GM12891 (cell line): Measurements from ENCODE around the gene VWA5A.

Source experiments
- POLR2A ChIP-seq: IDR thresholded peaks from 2 replicates; pipeline ENCODE4 v1.6.1; 2011; ENCODE audit warnings: low read depth, low read length, control low read depth
- POLR2AphosphoS5 ChIP-seq: IDR thresholded peaks from 2 replicates; pipeline ENCODE4 v1.6.1; 2011; ENCODE audit warnings: low read depth, low read length, control low read depth
- POU2F2 ChIP-seq: IDR thresholded peaks from 2 replicates; pipeline ENCODE4 v1.6.1; 2011; ENCODE audit warnings: low read depth, mild to moderate bottlenecking, control low read depth, low read length, moderate library complexity
- TAF1 ChIP-seq: IDR thresholded peaks from 2 replicates; pipeline ENCODE4 v1.6.1; 2011; ENCODE audit warnings: low read depth, low read length, control low read depth

DNA sequence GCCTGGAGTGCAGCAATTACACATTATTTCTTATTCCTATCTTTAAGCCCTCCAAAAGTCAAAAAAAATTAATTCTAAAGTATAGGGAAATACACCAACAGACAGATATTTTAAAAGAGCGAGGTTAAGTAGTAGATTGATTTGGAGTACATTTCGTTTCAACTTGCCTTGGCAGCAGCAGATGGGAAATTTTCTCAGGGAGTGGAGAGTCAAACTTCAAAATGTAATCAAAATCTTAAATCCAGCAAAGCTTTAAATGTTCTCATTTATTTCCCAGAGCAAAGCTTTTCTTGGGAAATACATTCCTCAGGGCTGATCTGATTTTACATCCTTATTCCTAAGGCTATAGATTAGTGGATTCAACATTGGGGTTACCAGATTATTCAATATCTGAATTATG, 21.9 kb upstream of the VWA5A start:
- TF ChIP-seq TAF1 (no peak), POU2F2 (no peak), POLR2A (no peak), POLR2AphosphoS5 (no peak)
